ACC112 (cell line): Measurements from ENCODE around the gene GPX4.

Source experiments
- H2AFZ ChIP-seq: fragments of 200-600 bp; sonication (generic); one replicate; pipeline ENCODE4 v1.6.0; 2017; ENCODE audit warnings: antibody characterized with exemption, low read length; ENCODE audit not compliant: unreplicated experiment
- H3K27ac ChIP-seq: fragments of 200-600 bp; sonication (generic); 2 replicates; pipeline ENCODE4 v1.5.1; 2014; ENCODE audit warnings: low read depth, mild to moderate bottlenecking, antibody characterized with exemption, low read length, moderate library complexity
- H3K27me3 ChIP-seq: fragments of 200-600 bp; sonication (generic); 2 replicates; pipeline ENCODE4 v1.6.1; 2014; ENCODE audit warnings: mild to moderate bottlenecking, antibody characterized with exemption, low read length, moderate library complexity, mixed read lengths; ENCODE audit not compliant: insufficient read depth
- H3K36me3 ChIP-seq: fragments of 200-600 bp; sonication (generic); 2 replicates; pipeline ENCODE4 v1.6.1; 2016; ENCODE audit warnings: mild to moderate bottlenecking, antibody characterized with exemption, low read length, moderate library complexity, mixed read lengths; ENCODE audit not compliant: insufficient read depth
- H3K4me1 ChIP-seq: fragments of 200-600 bp; sonication (generic); one replicate; pipeline ENCODE4 v1.6.1; 2016; ENCODE audit warnings: low read length, mixed read lengths; ENCODE audit not compliant: insufficient read depth, unreplicated experiment, control insufficient read depth
- H3K4me3 ChIP-seq: fragments of 200-600 bp; sonication (generic); 2 replicates; pipeline ENCODE4 v1.5.1; 2014; ENCODE audit warnings: mild to moderate bottlenecking, low read depth, low read length
- H3K79me2 ChIP-seq: fragments of 200-600 bp; sonication (generic); one replicate; pipeline ENCODE4 v1.6.0; 2016; ENCODE audit warnings: low read length; ENCODE audit not compliant: control insufficient read depth, unreplicated experiment, insufficient read depth

GPX4 gene

DNA sequence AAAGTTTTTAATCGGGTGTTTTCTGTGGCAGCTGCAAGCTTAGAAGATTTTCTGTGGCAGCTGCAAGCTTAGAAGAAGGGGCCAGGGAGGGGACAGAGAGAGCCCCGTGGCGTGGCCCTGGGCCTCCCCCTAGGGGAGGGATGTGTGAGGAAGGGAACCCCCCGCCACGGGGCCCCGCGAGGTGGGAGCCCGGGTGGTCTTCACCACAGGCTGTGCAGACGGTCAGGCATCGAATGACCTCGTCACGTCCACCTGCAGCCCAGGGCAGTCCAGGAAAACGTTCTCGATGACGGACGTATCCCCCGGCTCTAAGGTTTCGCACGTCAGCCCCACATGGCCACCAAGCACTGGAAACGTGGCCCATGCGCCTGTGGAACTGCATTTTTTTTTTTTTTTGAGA lies 17.2 kb upstream of the GPX4 start:
- Histone ChIP-seq H2AFZ (no peak overlapping the region), H3K4me1 (no peaks in the 10 kb centered on the region), H3K79me2 (no peaks in the 10 kb centered on the region), H3K4me3 (no peak overlapping the region), H3K27me3 (no peaks in the 10 kb centered on the region), H3K36me3 (no peaks in the 10 kb centered on the region), H3K27ac (no peak overlapping the region)

DNA sequence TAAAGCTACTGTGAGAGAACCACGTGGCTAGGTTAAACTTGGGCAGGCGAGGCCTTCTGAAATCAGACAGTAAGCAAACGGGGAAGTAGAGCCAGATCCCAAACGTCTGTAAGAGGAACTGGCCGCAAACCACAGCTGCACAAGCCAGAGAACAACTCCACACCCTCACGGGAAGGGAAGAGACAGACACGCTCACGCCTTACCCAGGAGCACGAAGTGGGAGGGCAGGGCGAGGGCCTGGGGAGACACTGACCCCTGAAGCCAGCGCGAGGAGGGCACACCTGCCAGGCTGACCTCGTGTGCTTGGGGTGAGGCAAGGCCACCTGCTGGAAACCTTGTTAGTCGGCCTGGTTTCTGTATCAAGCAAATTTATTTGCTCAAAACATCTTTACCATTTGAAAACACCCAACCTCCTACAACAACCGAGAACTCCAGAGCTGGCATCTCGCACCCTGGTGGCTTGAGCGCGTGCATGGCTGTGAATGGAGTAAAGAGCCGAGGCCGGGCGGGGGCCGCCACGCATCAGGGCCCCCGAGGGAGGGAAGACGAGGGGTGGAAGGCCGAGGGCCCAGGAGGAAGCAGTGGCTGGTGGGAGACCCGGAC lies 15.9 kb upstream of the GPX4 start:
- Histone ChIP-seq H3K27ac (no peak overlapping the region), H3K4me3 (no peak overlapping the region), H3K27me3 (no peaks in the 10 kb centered on the region), H2AFZ (no peak overlapping the region), H3K79me2 (peaks cover 5% of the 10 kb centered on the region), H3K4me1 (no peaks in the 10 kb centered on the region), H3K36me3 (no peaks in the 10 kb centered on the region)

DNA sequence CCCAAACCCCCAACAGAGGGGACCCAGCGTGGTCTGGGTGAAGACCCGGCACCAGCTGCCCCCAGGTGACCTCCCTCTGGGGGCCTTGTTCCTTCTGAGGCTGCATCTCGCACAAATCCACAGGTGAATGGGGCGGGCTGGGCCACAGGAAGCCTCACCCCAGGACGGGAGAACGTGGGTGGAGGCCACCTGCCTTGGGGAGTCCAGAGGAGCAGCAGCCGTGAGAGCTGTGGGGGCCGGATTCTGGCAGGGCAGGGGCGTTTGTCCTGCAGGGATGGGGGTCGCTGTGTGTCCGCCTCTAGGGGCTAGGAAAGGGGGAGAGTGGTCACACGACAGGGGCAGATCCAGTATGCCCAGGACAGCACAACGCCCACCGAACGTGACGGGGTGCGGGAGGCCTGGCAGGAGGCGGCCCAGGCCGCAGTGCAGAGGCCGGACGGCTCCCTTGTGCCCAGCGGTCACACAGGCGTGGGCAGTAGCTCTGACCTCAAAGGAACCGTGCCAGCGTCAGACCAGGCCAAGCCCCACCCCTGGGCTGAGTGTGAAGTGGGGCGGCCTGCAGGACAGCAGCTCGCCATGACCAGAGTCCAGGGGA lies 15.3 kb upstream of the GPX4 start:
- Histone ChIP-seq H3K79me2 (peaks cover 11% of the 10 kb centered on the region), H3K36me3 (no peaks in the 10 kb centered on the region), H2AFZ (no peak overlapping the region), H3K4me3 (no peak overlapping the region), H3K27me3 (no peaks in the 10 kb centered on the region), H3K27ac (no peak overlapping the region), H3K4me1 (no peaks in the 10 kb centered on the region)

DNA sequence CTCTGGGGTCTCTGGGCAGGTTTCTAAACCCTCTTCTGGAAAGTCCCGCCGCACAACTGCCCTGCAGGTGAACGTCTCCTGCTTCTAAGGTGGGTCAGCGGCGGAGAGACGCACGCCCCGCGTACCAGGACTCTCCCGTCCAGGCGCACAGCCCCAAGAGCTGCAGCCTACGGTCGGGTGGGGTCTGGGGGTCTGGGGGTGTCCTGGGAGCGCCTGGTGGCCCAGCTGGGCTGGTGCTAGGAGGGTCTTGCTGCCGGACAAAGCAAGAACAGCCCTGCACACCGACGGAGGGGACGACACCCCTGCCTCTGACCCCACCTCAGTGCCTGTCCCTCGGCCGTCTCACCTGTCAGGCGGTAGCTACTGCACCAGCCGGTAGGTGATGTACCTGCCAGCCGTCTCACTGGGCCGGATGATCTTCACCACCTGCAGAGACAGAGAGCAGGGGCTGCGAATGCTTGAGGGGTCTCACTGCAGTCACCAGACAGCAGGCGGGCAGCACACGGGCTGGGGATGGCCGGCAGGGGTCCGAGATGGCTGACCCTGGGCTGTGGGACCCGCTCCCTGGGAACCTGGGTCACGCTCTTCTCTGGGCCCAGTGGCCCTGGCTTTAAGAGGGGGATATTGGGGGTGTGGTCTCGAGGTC lies 14.5 kb upstream of the GPX4 start:
- Histone ChIP-seq H3K27ac (no peak overlapping the region), H3K36me3 (no peaks in the 10 kb centered on the region), H3K27me3 (no peaks in the 10 kb centered on the region), H3K4me1 (peaks cover 6% of the 10 kb centered on the region), H3K4me3 (no peak overlapping the region), H2AFZ (no peak overlapping the region), H3K79me2 (peaks cover 18% of the 10 kb centered on the region)

DNA sequence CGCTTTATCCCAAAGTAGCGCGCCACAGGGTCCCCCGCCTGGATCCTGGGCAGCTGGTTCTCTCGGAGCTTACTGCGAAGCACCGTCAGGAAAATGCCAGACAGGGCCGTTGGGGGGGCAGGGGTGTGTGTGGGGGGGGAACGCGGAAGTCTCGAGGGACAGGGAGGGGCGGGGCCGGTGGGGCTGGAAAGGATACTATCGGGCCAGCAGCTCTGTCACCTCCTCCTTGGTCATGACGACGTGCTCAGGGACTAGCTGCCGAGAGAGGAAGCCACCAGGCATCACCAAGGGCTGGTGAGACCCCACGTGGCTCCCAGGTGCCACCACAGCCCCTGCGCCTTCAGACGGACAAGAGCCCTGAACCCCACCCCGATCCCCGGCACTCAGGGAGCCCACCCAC lies 13.9 kb upstream of the GPX4 start:
- H3K27me3 ChIP-seq: no peaks in the 10 kb centered on the region
- no peaks in the 10 kb centered on the region for H3K36me3 ChIP-seq
- H3K4me1 ChIP-seq: peaks cover 6% of the 10 kb centered on the region
- H3K79me2 ChIP-seq: peaks cover 25% of the 10 kb centered on the region
- no peak overlapping the region for H3K27ac ChIP-seq
- H3K4me3 ChIP-seq: no peak overlapping the region
- H2AFZ ChIP-seq: no peak overlapping the region

DNA sequence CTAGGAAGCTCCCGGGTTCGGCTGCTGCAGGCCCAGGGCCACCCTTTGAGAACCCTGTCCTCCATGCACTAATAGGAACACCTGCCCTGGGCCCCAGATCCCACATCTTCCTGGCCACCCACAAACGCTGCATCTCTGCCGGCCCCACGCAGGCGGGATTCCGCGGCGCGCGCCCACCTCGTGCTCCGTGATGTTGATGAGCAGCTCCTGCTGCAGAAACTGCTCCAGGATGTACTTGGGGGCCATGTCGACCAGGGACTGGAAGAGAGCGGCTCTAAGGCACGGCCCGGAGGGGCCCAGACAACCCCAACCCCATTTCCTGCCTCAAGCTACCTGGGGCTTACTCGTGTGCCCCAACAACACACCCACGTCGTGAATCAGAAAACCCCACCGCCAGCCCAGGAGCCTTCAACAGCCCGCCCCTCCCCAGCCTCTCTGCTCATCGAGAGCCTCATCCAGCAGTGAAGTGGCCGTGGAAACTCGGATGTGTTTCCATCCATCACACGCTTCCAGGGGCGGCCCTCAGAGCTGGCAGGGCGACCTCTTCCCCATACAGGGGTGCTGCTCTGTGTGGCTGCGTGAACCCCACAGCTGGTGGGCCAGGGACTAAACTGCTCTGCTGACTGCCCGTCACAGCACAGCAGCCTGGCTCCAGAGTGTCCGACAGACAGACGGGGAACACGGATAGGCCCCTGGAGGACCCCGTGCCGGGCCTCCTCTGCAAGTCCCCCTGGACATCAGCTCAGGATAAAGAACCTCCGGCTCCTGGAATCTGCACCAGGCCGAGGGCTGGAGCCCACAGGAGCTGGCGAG lies 12.9 kb upstream of the GPX4 start:
- peaks cover 6% of the 10 kb centered on the region for H3K4me1 ChIP-seq
- H3K27ac ChIP-seq: no peak overlapping the region
- no peak overlapping the region for H2AFZ ChIP-seq
- H3K4me3 ChIP-seq: no peak overlapping the region
- no peaks in the 10 kb centered on the region for H3K36me3 ChIP-seq
- H3K27me3 ChIP-seq: no peaks in the 10 kb centered on the region
- peaks cover 27% of the 10 kb centered on the region for H3K79me2 ChIP-seq

DNA sequence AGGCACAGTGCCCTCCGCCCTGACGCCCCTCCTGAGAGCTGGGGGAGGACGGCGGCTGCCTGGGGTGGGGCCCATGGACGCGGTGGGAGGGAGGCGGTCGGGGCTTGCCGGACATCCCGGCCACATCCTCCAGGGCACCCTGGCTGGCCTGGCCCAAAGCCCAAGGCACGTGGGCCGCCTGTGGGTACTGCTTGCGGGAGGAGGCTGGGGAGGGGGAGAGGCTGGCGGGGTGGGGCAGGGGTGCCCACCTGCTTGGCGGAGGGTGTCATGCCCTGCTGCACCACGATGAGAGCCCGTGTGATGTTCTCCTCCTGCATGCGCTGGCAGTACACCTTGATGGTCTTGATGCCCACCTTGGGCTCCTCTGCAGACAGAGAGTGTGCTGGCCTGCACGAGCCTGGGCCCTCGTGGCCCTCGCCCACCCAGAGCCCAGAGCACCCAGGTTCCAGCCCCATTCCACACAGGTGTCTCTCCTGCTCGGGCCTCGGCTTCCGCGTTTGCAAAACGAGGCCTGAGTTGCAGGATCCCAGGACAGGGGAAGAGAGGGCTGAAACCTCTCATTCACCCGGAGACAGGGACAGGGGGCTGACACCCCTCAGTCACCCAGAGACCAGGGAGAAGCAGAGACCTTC lies 12.1 kb upstream of the GPX4 start:
- Histone ChIP-seq H3K36me3 (no peaks in the 10 kb centered on the region), H3K27ac (no peak overlapping the region), H2AFZ (no peak overlapping the region), H3K27me3 (no peaks in the 10 kb centered on the region), H3K4me1 (peaks cover 6% of the 10 kb centered on the region), H3K79me2 (peaks cover 27% of the 10 kb centered on the region), H3K4me3 (no peak overlapping the region)

DNA sequence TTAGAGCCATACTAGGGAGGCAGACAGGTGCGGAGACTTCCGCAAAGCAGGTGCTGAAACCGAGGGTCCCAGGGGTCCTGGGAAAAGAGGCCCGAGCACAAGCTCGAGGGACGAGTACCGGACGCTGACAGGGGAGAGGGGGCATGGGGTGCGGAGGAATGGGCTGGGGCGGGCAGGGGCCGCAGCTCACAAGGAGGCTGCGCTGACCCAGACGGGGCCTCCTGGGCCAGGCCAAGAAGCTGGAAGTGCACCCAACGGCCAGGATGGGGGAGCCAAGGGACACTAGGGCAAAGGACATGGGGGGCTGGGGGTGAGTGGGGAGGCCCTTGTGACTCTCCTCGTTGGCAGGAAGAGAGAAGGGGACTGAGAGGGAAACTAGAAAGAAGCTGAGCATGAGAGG lies 10.5 kb upstream of the GPX4 start:
- H3K4me1 ChIP-seq: peaks cover 6% of the 10 kb centered on the region
- peaks cover 27% of the 10 kb centered on the region for H3K79me2 ChIP-seq
- no peak overlapping the region for H2AFZ ChIP-seq
- no peak overlapping the region for H3K27ac ChIP-seq
- H3K27me3 ChIP-seq: no peaks in the 10 kb centered on the region
- peak overlapping the region; percentile 98; the same call in 1 of the 2 replicates for H3K4me3 ChIP-seq
- no peaks in the 10 kb centered on the region for H3K36me3 ChIP-seq

DNA sequence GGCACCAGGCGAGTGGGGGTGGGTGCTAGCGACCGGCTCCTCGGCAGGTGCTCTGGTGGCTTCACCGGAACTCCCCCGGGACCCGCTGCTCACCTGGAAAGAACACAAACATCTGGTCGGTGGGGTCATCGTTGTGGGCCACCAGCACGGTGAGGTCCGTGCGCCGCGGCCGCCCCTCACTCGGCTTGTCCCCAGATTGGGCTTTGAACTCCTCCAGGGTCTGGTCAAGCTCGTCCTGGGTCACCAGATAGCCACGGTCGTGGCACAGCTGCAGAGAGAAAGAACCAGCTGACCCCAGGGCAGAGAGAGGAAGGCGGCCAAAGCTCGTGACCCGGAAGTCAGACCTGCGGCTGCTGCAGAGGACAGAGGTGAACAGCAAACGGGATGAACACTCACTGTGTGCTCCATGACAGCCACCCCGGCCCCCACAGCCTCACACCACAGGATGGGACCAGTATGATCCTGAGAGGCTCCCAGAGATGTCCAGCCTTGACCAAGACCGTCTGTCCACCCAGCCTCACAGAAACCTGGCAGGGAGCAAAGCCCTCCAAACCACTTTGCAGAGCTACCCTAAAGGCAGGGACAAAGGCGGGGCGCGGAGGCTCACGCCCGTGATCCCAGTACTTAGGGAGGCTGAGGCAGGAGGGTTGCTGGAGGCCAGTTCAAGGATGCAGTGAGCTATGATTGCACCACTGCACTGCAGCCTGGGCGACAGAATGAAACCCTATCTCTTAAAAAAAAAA lies 9.8 kb upstream of the GPX4 start:
- no peak overlapping the region for H2AFZ ChIP-seq
- peaks cover 11% of the 10 kb centered on the region for H3K4me1 ChIP-seq
- no peaks in the 10 kb centered on the region for H3K27me3 ChIP-seq
- peak overlapping the region; percentile 98 for H3K4me3 ChIP-seq
- peaks cover 27% of the 10 kb centered on the region for H3K79me2 ChIP-seq
- no peaks in the 10 kb centered on the region for H3K36me3 ChIP-seq
- H3K27ac ChIP-seq: peak overlapping the region; percentile 57; the same call in 1 of the 2 replicates

DNA sequence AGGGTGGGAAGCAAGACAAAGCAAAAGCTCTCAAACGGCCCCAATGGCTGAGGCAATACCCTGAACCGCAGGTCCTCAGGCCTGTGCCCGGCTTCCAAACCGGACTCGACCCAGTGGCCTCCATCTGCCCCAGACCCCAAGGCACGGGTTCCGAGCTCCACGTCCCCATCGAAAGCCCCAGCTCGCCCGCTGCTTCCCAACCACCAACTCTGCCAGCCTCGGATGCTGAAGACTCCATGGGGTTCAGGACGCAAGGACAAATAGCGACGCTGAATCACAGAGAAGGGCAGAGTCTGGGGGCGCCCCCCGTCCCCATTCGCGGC lies 9.2 kb upstream of the GPX4 start:
- peaks cover 14% of the 10 kb centered on the region for H3K4me1 ChIP-seq
- H3K27me3 ChIP-seq: no peaks in the 10 kb centered on the region
- H3K79me2 ChIP-seq: peaks cover 27% of the 10 kb centered on the region
- H2AFZ ChIP-seq: no peak overlapping the region
- H3K4me3 ChIP-seq: peak overlapping the region; percentile 98
- H3K27ac ChIP-seq: peak overlapping the region; percentile 57; the same call in 1 of the 2 replicates
- H3K36me3 ChIP-seq: no peaks in the 10 kb centered on the region
